Suprapubic skin (tissue), 4 donors: ENCODE data around the gene NPIPB8. TPM values are rescaled to one million over a fixed set of nuclear protein-coding genes. Genes with fewer than 3 reads are reported as not detected.
"Not testable (repeated sequence)": the region's sequence is repeated elsewhere in the genome, so short reads cannot be mapped to it uniquely, and the experiment has no call there.

Experiments
- DNase-seq, 2 donors: peaks; one replicate each; pipeline ENCODE4 v3.0.0-alpha.2; 2019; ENCODE audit warnings: low spot score in 2 of 2
- H3K27ac ChIP-seq: fragments of 200-600 bp; sonication (generic); one replicate; pipeline ENCODE4 v1.5.1; 2019
- H3K27me3 ChIP-seq: fragments of 200-600 bp; sonication (generic); one replicate; pipeline ENCODE4 v1.5.1; 2019
- H3K36me3 ChIP-seq: fragments of 200-600 bp; sonication (generic); one replicate; pipeline ENCODE4 v1.5.1; 2019
- H3K4me1 ChIP-seq: fragments of 200-600 bp; sonication (generic); one replicate; pipeline ENCODE4 v1.5.1; 2019
- H3K4me3 ChIP-seq: fragments of 200-600 bp; sonication (generic); one replicate; pipeline ENCODE4 v1.5.1; 2019; ENCODE audit warnings: mild to moderate bottlenecking
- H3K9me3 ChIP-seq: fragments of 200-600 bp; sonication (generic); one replicate; pipeline ENCODE4 v1.5.1; 2019
- CTCF ChIP-seq, 2 donors: fragments of 200-600 bp in 1 of 2; fragments of 450-650 bp in 1 of 2; sonication (generic) in 1 of 2; IDR thresholded peaks; one replicate each; pipeline ENCODE4 v1.5.1; 2016 to 2019; ENCODE audit warnings: antibody characterized with exemption in 2 of 2, mild to moderate bottlenecking in 1 of 2, moderate library complexity in 1 of 2
- EP300 ChIP-seq: sonication (generic); formaldehyde crosslinking; IDR thresholded peaks from one replicate; pipeline ENCODE4 v1.6.1; 2017; ENCODE audit warnings: antibody characterized with exemption
- POLR2A ChIP-seq, 2 donors: fragments of 450-650 bp; IDR thresholded peaks; one replicate each; pipeline ENCODE4 v1.6.1; 2017; ENCODE audit warnings: antibody characterized with exemption in 2 of 2, mild to moderate bottlenecking in 2 of 2, moderate library complexity in 2 of 2
- POLR2AphosphoS5 ChIP-seq, 3 donors: sonication (generic); formaldehyde crosslinking; IDR thresholded peaks; one replicate each; pipeline ENCODE4 v1.6.1; 2017; ENCODE audit warnings: antibody characterized with exemption in 3 of 3
- WGBS: methylation state at CpG from one replicate; pipeline ENCODE4 v1.1.5; 2018; 5-methylcytosine and 5-hydroxymethylcytosine counted together
- total RNA-seq, 4 donors: library from RNA; depleted of rRNA; stranded (reverse); fragments of >200 nt; gene quantifications; one replicate each; pipeline ENCODE4 v1.1.0, GENCODE V29; 2016

NPIPB8 gene
- 1 to 10 TPM in 2 of 4 donors, not detected in 2; 1.0 to 4.9 TPM for total RNA-seq

DNA sequence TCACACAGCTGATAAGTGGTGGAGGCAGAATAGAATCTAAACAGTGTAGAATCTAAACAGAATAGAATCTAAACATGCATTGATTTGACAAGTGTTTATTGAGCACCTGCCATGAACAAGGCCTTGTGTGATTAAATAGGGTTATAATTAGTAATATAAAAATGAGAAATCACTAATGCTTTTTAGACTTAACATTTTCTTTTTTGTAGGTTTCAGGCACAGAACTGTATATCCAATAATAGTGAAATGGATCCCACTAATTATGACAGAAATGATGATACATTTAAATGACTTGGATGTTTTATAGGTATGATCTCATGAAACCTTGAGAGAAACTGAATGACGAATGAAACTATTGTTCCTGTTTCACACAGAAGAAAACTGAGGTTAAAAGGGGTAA lies at the start of gene NPIPB8:
Gene NPIPB8 (plus strand): TSS at position 301 of the 400 bp plus-strand sequence. CDS start 296 bp downstream, outside the sequence.
- not testable (repeated sequence) for H3K27ac ChIP-seq, DNase-seq, H3K36me3 ChIP-seq, H3K9me3 ChIP-seq, H3K4me1 ChIP-seq, H3K4me3 ChIP-seq, H3K27me3 ChIP-seq
- WGBS = 82% methylated on average over 1 of the region's 1 CpG

- TF ChIP-seq POLR2AphosphoS5 (IDR thresholded peaks at IDR 0.05) = no peak
- Histone ChIP-seq H3K9me3 (no peaks in the 10 kb centered on the region), H3K4me3 (no peak overlapping the region), H3K27ac (no peak overlapping the region), H3K27me3 (no peaks in the 10 kb centered on the region), H3K36me3 (peaks cover 80% of the 10 kb centered on the region), H3K4me1 (no peaks in the 10 kb centered on the region)
- 95% methylated on average over 8 of the region's 8 CpGs for WGBS
- DNase-seq = no peak
Observed at GRCh38 chr16:28589069-28589468, 48.8 kb upstream of the NPIPB8 start.

DNA sequence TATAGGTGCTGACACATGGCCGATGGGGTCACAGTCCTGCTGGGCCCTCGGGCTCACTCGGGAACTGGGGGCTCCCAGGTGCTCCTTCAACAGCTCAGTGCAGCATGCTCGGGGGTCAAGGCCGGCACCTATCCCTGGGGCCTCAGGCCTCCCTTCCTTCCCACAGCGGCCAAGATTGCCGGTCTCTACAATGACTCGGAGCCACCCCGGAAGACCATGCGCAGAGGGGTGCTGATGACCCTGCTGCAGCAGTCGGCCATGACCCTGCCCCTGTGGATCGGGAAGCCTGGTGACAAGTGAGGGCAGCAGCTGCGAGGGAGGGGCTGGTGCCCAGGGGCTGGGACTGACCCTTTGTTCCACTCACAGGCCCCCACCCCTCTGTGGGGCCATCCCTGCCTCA lies 47.9 kb upstream of the NPIPB8 start:
- Histone ChIP-seq H3K4me3 (no peak overlapping the region), H3K4me1 (no peaks in the 10 kb centered on the region), H3K9me3 (no peaks in the 10 kb centered on the region), H3K27me3 (no peaks in the 10 kb centered on the region), H3K36me3 (peaks cover 75% of the 10 kb centered on the region), H3K27ac (no peak overlapping the region)
- no peak for DNase-seq
- no CpG with 5 or more reads among the region's 13 CpGs for WGBS
- no peak for TF ChIP-seq EP300
- no peak for TF ChIP-seq CTCF (IDR thresholded peaks at IDR 0.05)
- TF ChIP-seq POLR2AphosphoS5 (IDR thresholded peaks at IDR 0.05) = no peak
- TF ChIP-seq POLR2A (IDR thresholded peaks at IDR 0.05) = no peak

DNA sequence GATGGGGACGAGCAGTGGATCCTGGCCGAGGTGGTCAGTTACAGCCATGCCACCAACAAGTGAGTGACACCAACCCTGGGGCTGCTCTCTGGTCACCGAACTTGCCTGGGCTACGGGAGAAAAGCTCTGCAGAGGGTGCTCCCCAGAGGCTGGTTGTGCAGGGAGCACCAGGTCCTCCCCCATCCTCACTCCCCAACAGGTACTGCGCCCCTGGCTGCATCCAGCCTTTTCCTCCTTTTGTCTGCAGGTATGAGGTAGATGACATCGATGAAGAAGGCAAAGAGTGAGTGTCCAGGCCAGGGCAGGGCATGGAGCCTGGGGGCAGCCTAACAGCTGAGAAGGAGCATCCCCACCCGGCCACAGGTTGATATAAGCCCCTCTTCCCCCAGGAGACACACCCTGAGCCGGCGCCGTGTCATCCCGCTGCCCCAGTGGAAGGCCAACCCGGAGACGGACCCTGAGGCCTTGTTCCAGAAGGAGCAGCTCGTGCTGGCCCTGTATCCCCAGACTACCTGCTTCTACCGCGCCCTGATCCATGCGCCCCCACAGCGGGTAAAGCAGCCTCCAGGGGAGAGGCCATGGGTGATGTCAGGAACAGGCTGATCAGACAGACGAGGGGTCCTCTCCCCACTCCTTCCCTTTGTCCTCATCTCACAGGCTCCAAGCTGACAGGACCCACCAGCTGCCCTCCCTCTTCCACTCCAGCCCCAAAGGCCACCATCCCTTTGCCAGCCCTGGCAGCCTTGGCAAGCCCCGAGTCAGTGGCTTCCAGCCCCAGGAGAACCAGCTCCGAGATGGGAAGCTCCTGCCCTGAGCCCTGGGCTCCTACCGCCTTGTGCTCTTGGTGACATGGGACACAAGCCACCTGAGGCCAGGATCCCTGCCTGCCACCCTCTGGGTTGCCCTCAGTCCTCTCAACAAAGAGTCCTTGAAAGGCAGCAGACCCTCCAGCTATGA lies 47.2 kb upstream of the NPIPB8 start:
- H3K27ac ChIP-seq = no peak overlapping the region
- TF ChIP-seq POLR2AphosphoS5 (IDR thresholded peaks at IDR 0.05) (no peak), EP300 (no peak), POLR2A (IDR thresholded peaks at IDR 0.05) (no peak), CTCF (IDR thresholded peaks at IDR 0.05) (no peak)
- H3K36me3 ChIP-seq = peaks cover 67% of the 10 kb centered on the region
- H3K4me1 ChIP-seq = no peaks in the 10 kb centered on the region
- H3K4me3 ChIP-seq = no peak overlapping the region
- no peaks in the 10 kb centered on the region for H3K27me3 ChIP-seq
- DNase-seq = no peak
- H3K9me3 ChIP-seq = no peaks in the 10 kb centered on the region
- 89% methylated on average over 19 of the region's 22 CpGs for WGBS

GRCh38 chr16:28591355-28591754 lies 46.5 kb upstream of the NPIPB8 start:
- Histone ChIP-seq H3K27me3 (no peaks in the 10 kb centered on the region), H3K4me1 (no peaks in the 10 kb centered on the region), H3K9me3 (no peaks in the 10 kb centered on the region), H3K4me3 (no peak overlapping the region), H3K36me3 (peaks cover 61% of the 10 kb centered on the region), H3K27ac (no peak overlapping the region)
- WGBS = 92% methylated on average over 4 of the region's 6 CpGs
- no peak for DNase-seq
- TF ChIP-seq EP300 = no peak
- no peak for TF ChIP-seq POLR2AphosphoS5 (IDR thresholded peaks at IDR 0.05)
- TF ChIP-seq POLR2A (IDR thresholded peaks at IDR 0.05) = no peak
- no peak for TF ChIP-seq CTCF (IDR thresholded peaks at IDR 0.05)

GRCh38 chr16:28592511-28592910 lies 45.4 kb upstream of the NPIPB8 start:
- no peak for DNase-seq
- H3K9me3 ChIP-seq = no peaks in the 10 kb centered on the region
- WGBS = 96% methylated on average over 4 of the region's 5 CpGs
- TF ChIP-seq POLR2A (IDR thresholded peaks at IDR 0.05) (no peak), POLR2AphosphoS5 (IDR thresholded peaks at IDR 0.05) (no peak), CTCF (IDR thresholded peaks at IDR 0.05) (no peak), EP300 (no peak)
- H3K36me3 ChIP-seq = peaks cover 50% of the 10 kb centered on the region
- H3K27ac ChIP-seq = no peak overlapping the region
- H3K27me3 ChIP-seq = no peaks in the 10 kb centered on the region
- H3K4me3 ChIP-seq = no peak overlapping the region
- H3K4me1 ChIP-seq = peaks cover 6% of the 10 kb centered on the region
